Measurements from ENCODE around the gene MEGF9.

The MEGF9 gene

GRCh38 chr9:120562861-120563443 is 151.3 kb downstream of the MEGF9 start:
- peaks cover 29% of the 10 kb centered on the region; the same call in 1 of the 2 replicates for H3K36me3 ChIP-seq (ENCODE audit: low read length)
- H2AFZ ChIP-seq (ENCODE audit: low read depth, low read length, severe bottlenecking) = no peak overlapping the region
- H4K20me1 ChIP-seq (ENCODE audit: low read depth, low read length) = peaks cover 8% of the 10 kb centered on the region; the same call in 1 of the 2 replicates
- no peaks in the 10 kb centered on the region for H3F3A ChIP-seq (ENCODE audit: insufficient read depth)
- H3K9ac ChIP-seq (ENCODE audit: low read length) = no peak overlapping the region
- no peak for TF ChIP-seq EZH2phosphoT487 (conservative IDR thresholded peaks at IDR 0.05; ENCODE audit: low read length)
- peaks cover 46% of the 10 kb centered on the region for H3K79me2 ChIP-seq (ENCODE audit: insufficient read depth, low read length)
- H3K27ac ChIP-seq (ENCODE audit: low read depth, low read length) = no peak overlapping the region
- H3K4me2 ChIP-seq (ENCODE audit: low read depth, low read length, poor library complexity, severe bottlenecking) = no peak overlapping the region
- no peaks in the 10 kb centered on the region for H3K9me3 ChIP-seq (ENCODE audit: insufficient read depth, low read length)
- no peaks in the 10 kb centered on the region for H3K9me2 ChIP-seq (replicated peaks; ENCODE audit: insufficient read depth, low read length)
- no peak overlapping the region for H3K4me3 ChIP-seq (ENCODE audit: insufficient read depth, low read length, poor library complexity, severe bottlenecking)
- no peaks in the 10 kb centered on the region for H3K27me3 ChIP-seq (ENCODE audit: low read length)

GRCh38 chr9:120561709-120562108 is 152.6 kb downstream of the MEGF9 start:
- H3K27ac ChIP-seq (ENCODE audit: low read depth, low read length) = no peak overlapping the region
- no peak overlapping the region for H2AFZ ChIP-seq (ENCODE audit: low read depth, low read length, severe bottlenecking)
- no peaks in the 10 kb centered on the region for H3K9me3 ChIP-seq (ENCODE audit: insufficient read depth, low read length)
- H3K27me3 ChIP-seq (ENCODE audit: low read length) = no peaks in the 10 kb centered on the region
- H3K9ac ChIP-seq (ENCODE audit: low read length) = no peak overlapping the region
- H4K20me1 ChIP-seq (ENCODE audit: low read depth, low read length) = peaks cover 3% of the 10 kb centered on the region; the same call in 1 of the 2 replicates
- no peaks in the 10 kb centered on the region for H3F3A ChIP-seq (ENCODE audit: insufficient read depth)
- TF ChIP-seq CTCF (IDR thresholded peaks at IDR 0.05; ENCODE audit: insufficient read depth, low read length, poor library complexity, severe bottlenecking) (no peak), EZH2phosphoT487 (conservative IDR thresholded peaks at IDR 0.05; ENCODE audit: low read length) (no peak)
- H3K36me3 ChIP-seq (ENCODE audit: low read length) = 0 out of 2 replicates have a peak, but pooled peaks cover 17% of the 10 kb centered on the region
- H3K79me2 ChIP-seq (ENCODE audit: insufficient read depth, low read length) = peaks cover 54% of the 10 kb centered on the region
- no peak overlapping the region for H3K4me3 ChIP-seq (ENCODE audit: insufficient read depth, low read length, poor library complexity, severe bottlenecking)
- H3K9me2 ChIP-seq (replicated peaks; ENCODE audit: insufficient read depth, low read length) = no peaks in the 10 kb centered on the region
- no peak overlapping the region for H3K4me2 ChIP-seq (ENCODE audit: low read depth, low read length, poor library complexity, severe bottlenecking)

- TF ChIP-seq CTCF (IDR thresholded peaks at IDR 0.05; ENCODE audit: insufficient read depth, low read length, poor library complexity, severe bottlenecking) (no peak), EZH2phosphoT487 (conservative IDR thresholded peaks at IDR 0.05; ENCODE audit: low read length) (no peak)
- H3K27ac ChIP-seq (ENCODE audit: low read depth, low read length) = no peak overlapping the region
- H3K27me3 ChIP-seq (ENCODE audit: low read length) = no peaks in the 10 kb centered on the region
- H3K79me2 ChIP-seq (ENCODE audit: insufficient read depth, low read length) = peaks cover 59% of the 10 kb centered on the region
- no peak overlapping the region for H3K9ac ChIP-seq (ENCODE audit: low read length)
- H3K9me2 ChIP-seq (replicated peaks; ENCODE audit: insufficient read depth, low read length) = no peaks in the 10 kb centered on the region
- H3K4me3 ChIP-seq (ENCODE audit: insufficient read depth, low read length, poor library complexity, severe bottlenecking) = no peak overlapping the region
- no peaks in the 10 kb centered on the region for H3K9me3 ChIP-seq (ENCODE audit: insufficient read depth, low read length)
- H3K36me3 ChIP-seq (ENCODE audit: low read length) = 0 out of 2 replicates have a peak, but pooled peaks cover 12% of the 10 kb centered on the region
- peaks cover 3% of the 10 kb centered on the region; the same call in 1 of the 2 replicates for H4K20me1 ChIP-seq (ENCODE audit: low read depth, low read length)
- H3F3A ChIP-seq (ENCODE audit: insufficient read depth) = no peaks in the 10 kb centered on the region
- H2AFZ ChIP-seq (ENCODE audit: low read depth, low read length, severe bottlenecking) = no peak overlapping the region
- H3K4me2 ChIP-seq (ENCODE audit: low read depth, low read length, poor library complexity, severe bottlenecking) = no peak overlapping the region
These were observed 154.7 kb downstream of the MEGF9 start for GRCh38 chr9:120559546-120559945.

GRCh38 chr9:120558454-120558853 is 155.8 kb downstream of the MEGF9 start:
- Histone ChIP-seq H3K4me2 (ENCODE audit: low read depth, low read length, poor library complexity, severe bottlenecking) (no peak overlapping the region), H3K36me3 (ENCODE audit: low read length) (peaks cover 19% of the 10 kb centered on the region; the same call in 1 of the 2 replicates), H3F3A (ENCODE audit: insufficient read depth) (no peaks in the 10 kb centered on the region), H3K9me3 (ENCODE audit: insufficient read depth, low read length) (no peaks in the 10 kb centered on the region), H3K9me2 (replicated peaks; ENCODE audit: insufficient read depth, low read length) (no peaks in the 10 kb centered on the region), H3K27me3 (ENCODE audit: low read length) (no peaks in the 10 kb centered on the region), H3K27ac (ENCODE audit: low read depth, low read length) (no peak overlapping the region), H3K9ac (ENCODE audit: low read length) (no peak overlapping the region), H3K79me2 (ENCODE audit: insufficient read depth, low read length) (peaks cover 53% of the 10 kb centered on the region), H4K20me1 (ENCODE audit: low read depth, low read length) (peaks cover 3% of the 10 kb centered on the region; the same call in 1 of the 2 replicates), H3K4me3 (ENCODE audit: insufficient read depth, low read length, poor library complexity, severe bottlenecking) (no peak overlapping the region), H2AFZ (ENCODE audit: low read depth, low read length, severe bottlenecking) (no peak overlapping the region)
- TF ChIP-seq EZH2phosphoT487 (conservative IDR thresholded peaks at IDR 0.05; ENCODE audit: low read length) (no peak), CTCF (IDR thresholded peaks at IDR 0.05; ENCODE audit: insufficient read depth, low read length, poor library complexity, severe bottlenecking) (no peak)

Data from SU-DHL-6 (cell line).